LNCaP clone FGC (cell line): ENCODE results near the gene FIGLA.

Experiments
- DNase-seq: peaks from one replicate; pipeline ENCODE4 v3.0.0-alpha.2; 2011; ENCODE audit warnings: low read depth
- H3K4me3 ChIP-seq: 2 replicates; pipeline ENCODE4 v1.5.1; 2011; ENCODE audit warnings: mild to moderate bottlenecking, low read depth, low read length, control low read depth
- TF ChIP-seq, protein P1 (sequence below): IDR thresholded peaks from 2 replicates; pipeline ENCODE4 v1.5.1; 2012; ENCODE audit warnings: mild to moderate bottlenecking; ENCODE audit not compliant: control insufficient read depth, insufficient read depth; ENCODE audit errors: extremely low read depth

The FIGLA gene

DNA sequence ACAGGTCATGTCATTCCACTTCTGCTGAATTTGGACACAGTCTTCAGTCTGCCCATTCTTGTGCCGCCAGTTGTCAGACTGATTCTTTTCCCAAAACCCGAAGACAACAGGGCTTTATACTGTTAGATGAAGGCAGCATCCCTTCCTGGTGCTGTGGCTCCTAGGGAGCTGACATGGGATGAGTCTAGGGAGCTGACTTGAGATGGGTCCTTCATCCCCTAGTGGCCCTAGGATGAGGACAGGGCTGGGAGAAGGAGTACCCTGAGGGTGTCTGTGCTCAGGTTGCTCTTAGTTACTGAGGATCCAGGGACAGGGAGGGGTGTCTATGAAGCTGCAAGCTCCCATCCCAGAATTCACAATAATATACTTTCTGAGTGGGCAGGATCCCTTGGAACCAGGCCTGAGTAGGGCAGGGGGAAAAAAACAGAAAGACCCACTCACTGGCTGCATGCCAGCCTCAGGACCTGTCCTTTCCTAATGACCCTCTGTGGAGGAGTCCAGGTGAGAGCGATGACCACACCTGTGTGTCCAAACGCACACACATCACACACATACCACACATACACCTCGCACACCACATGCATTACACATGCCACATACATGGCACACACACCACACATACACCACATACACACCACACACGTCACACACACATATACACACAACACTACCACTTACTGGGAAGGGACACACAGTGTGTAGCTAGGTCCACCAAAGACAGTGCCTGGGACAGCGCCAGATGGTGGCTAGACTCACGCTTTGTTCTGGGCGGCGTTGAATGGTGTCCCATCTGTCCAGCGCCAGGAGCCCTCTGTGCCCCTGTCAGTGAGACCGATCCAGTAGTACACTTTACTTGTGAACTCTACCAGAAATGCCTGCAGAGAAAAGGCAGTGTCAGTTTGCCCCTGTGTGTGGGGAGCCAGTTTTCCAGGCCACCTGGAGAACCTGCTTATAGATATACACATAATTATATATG is 18.8 kb upstream of the FIGLA start:
- H3K4me3 ChIP-seq: no peak overlapping the region
- TF ChIP-seq, protein P1, sequence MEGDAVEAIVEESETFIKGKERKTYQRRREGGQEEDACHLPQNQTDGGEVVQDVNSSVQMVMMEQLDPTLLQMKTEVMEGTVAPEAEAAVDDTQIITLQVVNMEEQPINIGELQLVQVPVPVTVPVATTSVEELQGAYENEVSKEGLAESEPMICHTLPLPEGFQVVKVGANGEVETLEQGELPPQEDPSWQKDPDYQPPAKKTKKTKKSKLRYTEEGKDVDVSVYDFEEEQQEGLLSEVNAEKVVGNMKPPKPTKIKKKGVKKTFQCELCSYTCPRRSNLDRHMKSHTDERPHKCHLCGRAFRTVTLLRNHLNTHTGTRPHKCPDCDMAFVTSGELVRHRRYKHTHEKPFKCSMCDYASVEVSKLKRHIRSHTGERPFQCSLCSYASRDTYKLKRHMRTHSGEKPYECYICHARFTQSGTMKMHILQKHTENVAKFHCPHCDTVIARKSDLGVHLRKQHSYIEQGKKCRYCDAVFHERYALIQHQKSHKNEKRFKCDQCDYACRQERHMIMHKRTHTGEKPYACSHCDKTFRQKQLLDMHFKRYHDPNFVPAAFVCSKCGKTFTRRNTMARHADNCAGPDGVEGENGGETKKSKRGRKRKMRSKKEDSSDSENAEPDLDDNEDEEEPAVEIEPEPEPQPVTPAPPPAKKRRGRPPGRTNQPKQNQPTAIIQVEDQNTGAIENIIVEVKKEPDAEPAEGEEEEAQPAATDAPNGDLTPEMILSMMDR: no peak
- DNase-seq: no peak

DNA sequence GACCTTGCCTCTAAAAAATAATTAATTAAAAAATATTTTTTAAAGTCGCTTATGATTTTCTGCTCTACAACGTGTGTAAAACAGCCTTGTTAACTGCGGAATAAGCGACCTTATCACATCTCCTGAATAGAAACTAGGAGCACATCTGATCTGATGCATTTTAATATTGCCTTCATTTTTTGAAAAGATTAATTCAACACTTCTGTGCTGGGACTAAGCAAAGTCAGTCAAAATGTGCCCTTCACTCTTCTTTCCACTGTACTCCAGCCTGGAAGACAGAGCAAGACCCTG is 17.3 kb upstream of the FIGLA start:
- H3K4me3 ChIP-seq: no peak overlapping the region
- no peak for DNase-seq
- TF ChIP-seq, protein P1: no peak

DNA sequence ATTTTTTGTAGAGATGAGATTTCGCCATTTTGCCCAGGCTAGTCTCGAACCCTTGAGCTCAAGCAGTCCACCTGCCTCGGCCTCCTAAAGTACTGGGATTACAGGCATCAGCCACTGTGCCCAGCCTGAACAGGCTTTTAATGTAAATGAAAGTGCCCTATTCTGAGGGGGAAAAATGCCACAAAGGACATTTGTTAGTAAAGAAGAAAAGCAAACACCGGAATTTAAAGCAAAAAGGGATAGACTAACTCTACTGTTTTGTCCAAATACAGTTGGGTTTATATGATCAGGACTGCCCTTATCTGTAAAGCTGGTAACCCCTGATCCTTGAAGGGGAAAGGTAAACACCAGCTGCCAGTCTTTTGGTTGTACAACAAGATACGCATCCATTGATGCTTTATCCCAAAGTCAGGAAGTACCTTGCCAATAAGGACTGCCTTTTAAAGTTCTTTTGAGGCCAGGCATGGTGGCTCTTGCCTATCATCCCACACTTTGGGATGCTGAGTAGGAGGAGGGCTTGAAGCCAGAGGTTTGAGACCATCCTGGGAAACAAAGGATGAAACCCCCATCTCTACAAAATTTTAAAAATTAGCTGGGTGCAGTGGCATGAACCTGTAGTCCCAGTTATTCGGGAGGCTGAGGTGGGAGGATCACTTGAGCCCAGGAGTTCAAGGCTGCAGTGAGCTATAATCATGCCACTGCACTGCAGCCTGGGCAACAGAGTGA is 16.8 kb upstream of the FIGLA start:
- TF ChIP-seq, protein P1: no peak
- no peak overlapping the region for H3K4me3 ChIP-seq
- DNase-seq: no peak

DNA sequence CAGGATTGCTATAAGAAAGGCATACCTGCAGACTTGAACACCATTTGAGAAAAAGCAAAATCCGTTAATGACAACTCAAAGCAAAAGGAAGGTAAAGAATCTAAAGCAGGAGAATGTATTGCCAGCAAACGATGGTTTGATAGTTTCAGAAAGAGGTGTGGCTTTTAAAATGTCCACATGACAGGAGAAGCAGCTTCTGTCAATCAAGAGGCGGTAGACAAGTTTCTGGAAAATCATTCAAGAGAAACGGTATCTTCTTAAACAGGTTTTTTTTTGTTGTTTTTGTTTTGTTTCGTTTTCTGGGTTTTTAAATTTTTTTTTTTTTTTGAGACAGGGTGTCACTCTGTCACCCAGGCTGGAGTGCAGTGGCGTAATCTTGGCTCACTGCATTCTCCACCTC is 16.2 kb upstream of the FIGLA start:
- H3K4me3 ChIP-seq: no peak overlapping the region
- TF ChIP-seq, protein P1: no peak
- no peak for DNase-seq

DNA sequence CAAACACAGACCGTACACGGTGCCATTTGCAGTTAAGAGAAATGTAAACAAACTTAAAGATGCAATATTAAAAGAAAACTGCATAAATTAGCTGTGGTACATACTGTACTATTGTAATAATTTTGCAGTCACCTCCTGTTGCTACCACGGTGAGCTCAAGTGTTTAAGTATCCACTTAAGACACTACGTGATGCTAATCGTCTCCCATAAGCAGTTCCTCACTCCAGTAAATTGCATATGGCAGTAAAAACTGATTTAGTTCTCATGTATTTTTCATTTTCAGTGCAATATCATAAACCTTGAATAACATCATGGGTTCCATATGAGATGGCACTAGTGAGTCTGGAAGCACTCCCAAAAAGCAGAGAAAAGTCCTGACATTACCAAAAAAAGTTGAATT is 15.6 kb upstream of the FIGLA start:
- DNase-seq: no peak
- no peak overlapping the region for H3K4me3 ChIP-seq
- TF ChIP-seq, protein P1: no peak

DNA sequence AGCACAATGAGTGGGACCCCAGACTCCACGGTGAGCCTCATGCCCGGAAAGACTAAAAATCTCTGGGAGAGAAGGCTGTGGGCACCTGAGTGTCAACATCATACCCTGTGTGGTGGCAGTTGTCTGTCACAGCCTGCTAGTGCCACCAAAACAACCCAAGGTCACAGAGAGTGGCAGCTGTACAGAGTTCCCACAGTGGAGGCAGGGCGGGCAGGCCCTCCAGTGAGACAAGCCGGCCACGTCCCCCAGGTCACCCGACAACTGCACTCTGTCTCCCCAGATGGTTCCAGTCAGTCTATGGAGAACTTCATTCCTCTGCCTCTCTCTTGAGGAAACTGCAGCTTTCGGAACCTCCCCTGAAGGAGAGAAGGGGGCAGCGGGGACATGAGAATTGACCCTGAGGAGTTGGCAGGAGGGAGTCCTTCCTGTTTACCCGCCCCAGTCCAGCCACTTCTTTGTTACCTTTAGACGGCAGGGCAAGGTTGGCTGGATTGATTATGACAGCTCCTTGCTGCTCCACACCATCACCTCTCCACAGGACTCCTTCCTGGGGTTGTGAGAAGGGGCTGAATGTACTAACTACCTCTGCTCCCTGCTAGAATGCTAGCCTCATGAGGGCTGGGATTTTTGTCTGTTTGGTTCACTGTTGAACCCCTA is 11.3 kb upstream of the FIGLA start:
- TF ChIP-seq, protein P1: no peak
- no peak overlapping the region for H3K4me3 ChIP-seq
- no peak for DNase-seq
